ENCODE results near the gene FAM229A. TPM values are rescaled to one million over a fixed set of nuclear protein-coding genes. Genes with fewer than 3 reads are reported as not detected.
"Not testable (repeated sequence)": the region's sequence is repeated elsewhere in the genome, so short reads cannot be mapped to it uniquely, and the experiment has no call there.

FAM229A gene
- total RNA-seq, 1 experiment from 2014 or later: 9.4 TPM

DNA sequence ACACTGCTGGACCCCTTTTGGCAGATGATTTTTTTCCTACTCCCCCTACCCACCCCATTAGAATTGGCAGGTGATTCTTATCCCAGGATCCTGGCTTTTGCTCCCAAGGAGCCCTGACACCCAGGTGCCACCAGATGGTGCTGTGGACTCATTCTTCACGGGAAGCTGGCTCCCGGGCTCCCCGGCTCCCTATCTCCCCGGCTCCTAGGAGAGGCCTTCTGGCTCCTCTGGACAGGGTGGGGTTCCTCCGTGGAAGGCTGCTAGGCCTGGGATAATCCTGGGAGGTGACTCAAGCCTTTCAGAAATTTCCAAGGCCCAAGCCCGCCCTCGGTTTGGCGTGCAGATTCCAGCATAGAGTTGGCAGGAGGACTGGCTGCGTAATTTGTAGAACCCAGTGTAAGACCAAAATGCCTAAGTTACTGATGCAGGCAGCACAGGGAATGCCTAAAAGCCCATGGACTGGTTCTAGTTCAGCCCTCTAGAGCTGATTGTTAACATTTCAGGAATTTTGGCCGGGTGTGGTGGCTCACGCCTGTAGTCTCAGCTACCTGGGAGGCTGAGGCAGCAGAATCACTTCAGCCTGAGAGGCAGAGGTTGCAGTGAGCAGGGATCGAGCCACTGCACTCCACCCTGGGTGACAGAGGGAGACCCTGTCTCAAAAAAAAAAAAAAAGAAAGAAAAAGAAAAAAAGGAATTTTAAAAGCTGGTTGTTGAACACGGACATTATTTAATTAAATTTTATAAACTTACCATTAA is 38.8 kb upstream of the FAM229A start (continued):
- TF ChIP-seq, protein P1, sequence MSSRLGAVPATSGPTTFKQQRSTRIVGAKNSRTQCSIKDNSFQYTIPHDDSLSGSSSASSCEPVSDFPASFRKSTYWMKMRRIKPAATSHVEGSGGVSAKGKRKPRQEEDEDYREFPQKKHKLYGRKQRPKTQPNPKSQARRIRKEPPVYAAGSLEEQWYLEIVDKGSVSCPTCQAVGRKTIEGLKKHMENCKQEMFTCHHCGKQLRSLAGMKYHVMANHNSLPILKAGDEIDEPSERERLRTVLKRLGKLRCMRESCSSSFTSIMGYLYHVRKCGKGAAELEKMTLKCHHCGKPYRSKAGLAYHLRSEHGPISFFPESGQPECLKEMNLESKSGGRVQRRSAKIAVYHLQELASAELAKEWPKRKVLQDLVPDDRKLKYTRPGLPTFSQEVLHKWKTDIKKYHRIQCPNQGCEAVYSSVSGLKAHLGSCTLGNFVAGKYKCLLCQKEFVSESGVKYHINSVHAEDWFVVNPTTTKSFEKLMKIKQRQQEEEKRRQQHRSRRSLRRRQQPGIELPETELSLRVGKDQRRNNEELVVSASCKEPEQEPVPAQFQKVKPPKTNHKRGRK (CRISPR knock-in tag; IDR thresholded peaks at IDR 0.05; ENCODE audit: borderline replicate concordance): no peak
- TF ChIP-seq, protein P2, sequence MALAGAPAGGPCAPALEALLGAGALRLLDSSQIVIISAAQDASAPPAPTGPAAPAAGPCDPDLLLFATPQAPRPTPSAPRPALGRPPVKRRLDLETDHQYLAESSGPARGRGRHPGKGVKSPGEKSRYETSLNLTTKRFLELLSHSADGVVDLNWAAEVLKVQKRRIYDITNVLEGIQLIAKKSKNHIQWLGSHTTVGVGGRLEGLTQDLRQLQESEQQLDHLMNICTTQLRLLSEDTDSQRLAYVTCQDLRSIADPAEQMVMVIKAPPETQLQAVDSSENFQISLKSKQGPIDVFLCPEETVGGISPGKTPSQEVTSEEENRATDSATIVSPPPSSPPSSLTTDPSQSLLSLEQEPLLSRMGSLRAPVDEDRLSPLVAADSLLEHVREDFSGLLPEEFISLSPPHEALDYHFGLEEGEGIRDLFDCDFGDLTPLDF (CRISPR knock-in tag; IDR thresholded peaks at IDR 0.05): no peak
- TF ChIP-seq, protein P3, sequence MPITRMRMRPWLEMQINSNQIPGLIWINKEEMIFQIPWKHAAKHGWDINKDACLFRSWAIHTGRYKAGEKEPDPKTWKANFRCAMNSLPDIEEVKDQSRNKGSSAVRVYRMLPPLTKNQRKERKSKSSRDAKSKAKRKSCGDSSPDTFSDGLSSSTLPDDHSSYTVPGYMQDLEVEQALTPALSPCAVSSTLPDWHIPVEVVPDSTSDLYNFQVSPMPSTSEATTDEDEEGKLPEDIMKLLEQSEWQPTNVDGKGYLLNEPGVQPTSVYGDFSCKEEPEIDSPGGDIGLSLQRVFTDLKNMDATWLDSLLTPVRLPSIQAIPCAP (CRISPR knock-in tag; IDR thresholded peaks at IDR 0.05): no peak
- no peak for TF ChIP-seq OVOL2 (CRISPR knock-in tag; IDR thresholded peaks at IDR 0.05; ENCODE audit: borderline replicate concordance)

DNA sequence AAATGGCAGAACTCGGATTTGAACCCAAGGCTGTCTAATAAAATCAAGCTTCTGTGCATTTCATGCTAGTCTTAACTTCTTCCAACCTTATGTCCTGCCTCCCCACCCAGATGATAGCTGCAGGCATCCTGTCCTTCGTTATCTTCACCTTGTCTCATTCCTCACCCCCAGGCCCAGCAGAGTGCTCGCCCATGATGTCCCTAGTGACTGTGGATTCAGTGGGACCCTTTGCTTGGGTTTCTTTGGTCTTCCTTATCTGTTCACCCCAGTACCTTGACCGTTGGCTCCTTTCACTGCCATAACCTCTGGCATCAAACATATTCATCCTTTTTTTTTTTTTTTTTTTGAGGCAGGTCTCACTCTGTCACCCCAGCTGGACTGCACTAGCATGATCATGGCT is 37.6 kb upstream of the FAM229A start:
- Mint-ChIP-seq H3K27me3 (ENCODE audit: low read depth) (no peaks in the 10 kb centered on the region), H3K9me3 (peaks cover 10% of the 10 kb centered on the region), H3K36me3 (peaks cover 12% of the 10 kb centered on the region), H3K4me1 (peaks cover 4% of the 10 kb centered on the region; the same call in 1 of the 2 replicates), H3K4me3 (no peak overlapping the region), H3K27ac (no peak overlapping the region)
- TF ChIP-seq KAT7 (CRISPR knock-in tag; IDR thresholded peaks at IDR 0.05; ENCODE audit: borderline replicate concordance): no peak
- no peak for TF ChIP-seq NR2C2 (CRISPR knock-in tag; IDR thresholded peaks at IDR 0.05)
- TF ChIP-seq, protein P4, sequence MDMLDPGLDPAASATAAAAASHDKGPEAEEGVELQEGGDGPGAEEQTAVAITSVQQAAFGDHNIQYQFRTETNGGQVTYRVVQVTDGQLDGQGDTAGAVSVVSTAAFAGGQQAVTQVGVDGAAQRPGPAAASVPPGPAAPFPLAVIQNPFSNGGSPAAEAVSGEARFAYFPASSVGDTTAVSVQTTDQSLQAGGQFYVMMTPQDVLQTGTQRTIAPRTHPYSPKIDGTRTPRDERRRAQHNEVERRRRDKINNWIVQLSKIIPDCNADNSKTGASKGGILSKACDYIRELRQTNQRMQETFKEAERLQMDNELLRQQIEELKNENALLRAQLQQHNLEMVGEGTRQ (CRISPR knock-in tag; IDR thresholded peaks at IDR 0.05): no peak
- no peak for TF ChIP-seq NR3C1 (CRISPR knock-in tag; conservative IDR thresholded peaks at IDR 0.05; ENCODE audit: low read depth)
- TF ChIP-seq, protein P5, sequence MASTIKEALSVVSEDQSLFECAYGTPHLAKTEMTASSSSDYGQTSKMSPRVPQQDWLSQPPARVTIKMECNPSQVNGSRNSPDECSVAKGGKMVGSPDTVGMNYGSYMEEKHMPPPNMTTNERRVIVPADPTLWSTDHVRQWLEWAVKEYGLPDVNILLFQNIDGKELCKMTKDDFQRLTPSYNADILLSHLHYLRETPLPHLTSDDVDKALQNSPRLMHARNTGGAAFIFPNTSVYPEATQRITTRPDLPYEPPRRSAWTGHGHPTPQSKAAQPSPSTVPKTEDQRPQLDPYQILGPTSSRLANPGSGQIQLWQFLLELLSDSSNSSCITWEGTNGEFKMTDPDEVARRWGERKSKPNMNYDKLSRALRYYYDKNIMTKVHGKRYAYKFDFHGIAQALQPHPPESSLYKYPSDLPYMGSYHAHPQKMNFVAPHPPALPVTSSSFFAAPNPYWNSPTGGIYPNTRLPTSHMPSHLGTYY (CRISPR knock-in tag; IDR thresholded peaks at IDR 0.05): no peak
- TF ChIP-seq ZNF263 (CRISPR knock-in tag; IDR thresholded peaks at IDR 0.05; ENCODE audit: low read depth): no peak
- DNase-seq (ENCODE audit: low spot score) (no peak), ATAC-seq (no peak)
- ChIA-PET CTCF (interaction anchor here (0.6 to 2.6 kb wide), 7 partner anchors 69 to 373 kb away, joined by 3 to 21 read pairs (median 5); no protein-coding TSS in a partner anchor), POLR2A (no interaction called here)

DNA sequence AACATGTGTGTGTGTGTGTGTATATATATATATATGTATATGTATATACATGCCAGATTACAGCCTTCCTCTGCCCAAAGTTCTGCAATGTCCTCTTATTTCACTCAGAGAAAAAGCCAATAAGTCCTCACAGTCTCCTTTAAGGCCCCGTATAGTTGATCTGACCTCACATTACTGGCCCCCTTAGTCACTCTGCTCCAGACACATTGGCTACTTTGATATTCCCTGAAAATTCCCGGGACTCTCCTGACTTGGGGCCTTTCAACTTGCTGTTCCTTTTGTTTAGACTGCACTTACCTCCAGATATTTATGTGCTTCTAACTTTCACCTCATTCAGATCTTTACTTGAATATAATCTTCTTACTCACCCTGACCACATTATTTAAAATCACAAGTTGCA is 36.1 kb upstream of the FAM229A start:
- H3K4me3 Mint-ChIP-seq: no peak overlapping the region
- H3K36me3 Mint-ChIP-seq: peaks cover 12% of the 10 kb centered on the region
- CTCF ChIA-PET: no interaction called here
- TF ChIP-seq FOXJ3 (CRISPR knock-in tag; IDR thresholded peaks at IDR 0.05; ENCODE audit: borderline replicate concordance) (no peak), JAZF1 (CRISPR knock-in tag; IDR thresholded peaks at IDR 0.05) (no peak), ZNF317 (CRISPR knock-in tag; IDR thresholded peaks at IDR 0.05; ENCODE audit: borderline replicate concordance, low read depth) (no peak)
- TF ChIP-seq, protein P6, sequence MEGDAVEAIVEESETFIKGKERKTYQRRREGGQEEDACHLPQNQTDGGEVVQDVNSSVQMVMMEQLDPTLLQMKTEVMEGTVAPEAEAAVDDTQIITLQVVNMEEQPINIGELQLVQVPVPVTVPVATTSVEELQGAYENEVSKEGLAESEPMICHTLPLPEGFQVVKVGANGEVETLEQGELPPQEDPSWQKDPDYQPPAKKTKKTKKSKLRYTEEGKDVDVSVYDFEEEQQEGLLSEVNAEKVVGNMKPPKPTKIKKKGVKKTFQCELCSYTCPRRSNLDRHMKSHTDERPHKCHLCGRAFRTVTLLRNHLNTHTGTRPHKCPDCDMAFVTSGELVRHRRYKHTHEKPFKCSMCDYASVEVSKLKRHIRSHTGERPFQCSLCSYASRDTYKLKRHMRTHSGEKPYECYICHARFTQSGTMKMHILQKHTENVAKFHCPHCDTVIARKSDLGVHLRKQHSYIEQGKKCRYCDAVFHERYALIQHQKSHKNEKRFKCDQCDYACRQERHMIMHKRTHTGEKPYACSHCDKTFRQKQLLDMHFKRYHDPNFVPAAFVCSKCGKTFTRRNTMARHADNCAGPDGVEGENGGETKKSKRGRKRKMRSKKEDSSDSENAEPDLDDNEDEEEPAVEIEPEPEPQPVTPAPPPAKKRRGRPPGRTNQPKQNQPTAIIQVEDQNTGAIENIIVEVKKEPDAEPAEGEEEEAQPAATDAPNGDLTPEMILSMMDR (IDR thresholded peaks at IDR 0.05): no peak
- TF ChIP-seq, protein P7, sequence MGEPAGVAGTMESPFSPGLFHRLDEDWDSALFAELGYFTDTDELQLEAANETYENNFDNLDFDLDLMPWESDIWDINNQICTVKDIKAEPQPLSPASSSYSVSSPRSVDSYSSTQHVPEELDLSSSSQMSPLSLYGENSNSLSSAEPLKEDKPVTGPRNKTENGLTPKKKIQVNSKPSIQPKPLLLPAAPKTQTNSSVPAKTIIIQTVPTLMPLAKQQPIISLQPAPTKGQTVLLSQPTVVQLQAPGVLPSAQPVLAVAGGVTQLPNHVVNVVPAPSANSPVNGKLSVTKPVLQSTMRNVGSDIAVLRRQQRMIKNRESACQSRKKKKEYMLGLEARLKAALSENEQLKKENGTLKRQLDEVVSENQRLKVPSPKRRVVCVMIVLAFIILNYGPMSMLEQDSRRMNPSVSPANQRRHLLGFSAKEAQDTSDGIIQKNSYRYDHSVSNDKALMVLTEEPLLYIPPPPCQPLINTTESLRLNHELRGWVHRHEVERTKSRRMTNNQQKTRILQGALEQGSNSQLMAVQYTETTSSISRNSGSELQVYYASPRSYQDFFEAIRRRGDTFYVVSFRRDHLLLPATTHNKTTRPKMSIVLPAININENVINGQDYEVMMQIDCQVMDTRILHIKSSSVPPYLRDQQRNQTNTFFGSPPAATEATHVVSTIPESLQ (CRISPR knock-in tag; IDR thresholded peaks at IDR 0.05): no peak
- POLR2A ChIA-PET: no interaction called here
- H3K27me3 Mint-ChIP-seq (ENCODE audit: low read depth): no peaks in the 10 kb centered on the region
- no peak overlapping the region for H3K27ac Mint-ChIP-seq
- H3K9me3 Mint-ChIP-seq: peaks cover 10% of the 10 kb centered on the region
- no peak for DNase-seq (ENCODE audit: low spot score)
- no peak for ATAC-seq
- peaks cover 8% of the 10 kb centered on the region for H3K4me1 Mint-ChIP-seq

DNA sequence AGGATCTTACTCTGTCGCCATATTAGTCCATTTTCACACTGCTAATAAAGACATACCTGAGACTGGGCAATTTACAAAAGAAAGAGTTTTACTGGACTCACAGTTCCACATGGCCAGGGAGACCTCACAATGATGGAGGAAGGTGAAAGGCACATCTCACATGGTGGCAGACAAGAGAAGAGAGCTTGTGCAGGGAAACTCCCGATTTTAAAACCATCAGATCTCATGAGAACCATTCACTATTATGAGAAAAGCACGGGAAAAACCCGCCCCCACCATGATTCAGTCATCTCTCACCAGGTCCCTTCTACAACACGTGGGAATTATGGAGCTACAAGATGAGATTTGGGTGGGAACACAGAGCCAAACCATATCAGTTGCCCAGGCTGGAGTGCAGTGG is 34.2 kb upstream of the FAM229A start:
- DNase-seq (ENCODE audit: low spot score); POLR2A ChIA-PET; H3K27me3 Mint-ChIP-seq (ENCODE audit: low read depth); H3K27ac Mint-ChIP-seq; ATAC-seq; CTCF ChIA-PET; H3K9me3 Mint-ChIP-seq: not testable (repeated sequence)
- peaks cover 12% of the 10 kb centered on the region for H3K4me1 Mint-ChIP-seq
- H3K4me3 Mint-ChIP-seq: peak overlapping the region; percentile 15; the same call in 1 of the 2 replicates
- peaks cover 12% of the 10 kb centered on the region for H3K36me3 Mint-ChIP-seq
